ENCODE measurements around the gene HIVEP3.

Gene HIVEP3

GRCh38 chr1:41766546-41766945 is 152.2 kb downstream of the HIVEP3 start:
- H3K36me3 ChIP-seq (ENCODE audit: insufficient read depth, low read length), result no peaks in the 10 kb centered on the region; the same call in 1 of the 2 replicates
- no peak overlapping the region for H3K9ac ChIP-seq (ENCODE audit: low read length)
- no peaks in the 10 kb centered on the region for H3K9me2 ChIP-seq (ENCODE audit: low read depth, low read length)
- H2AFZ ChIP-seq (ENCODE audit: low read length), result no peak overlapping the region
- no peak overlapping the region for H3K4me3 ChIP-seq (ENCODE audit: low read depth, low read length, poor library complexity, severe bottlenecking)
- H3K27me3 ChIP-seq (ENCODE audit: insufficient read depth, low read length), result no peaks in the 10 kb centered on the region
- H3K9me3 ChIP-seq (ENCODE audit: low read length), result peaks cover 11% of the 10 kb centered on the region
- H3K4me2 ChIP-seq (ENCODE audit: low read length), result no peak overlapping the region
- H3K4me1 ChIP-seq (ENCODE audit: insufficient read depth, low read length, severe bottlenecking), result peaks cover 22% of the 10 kb centered on the region
- no peaks in the 10 kb centered on the region for H3K79me2 ChIP-seq (ENCODE audit: insufficient read depth, low read length)
- no peaks in the 10 kb centered on the region for H3F3A ChIP-seq (ENCODE audit: insufficient read depth, low read length)
- TF ChIP-seq CTCF (IDR thresholded peaks at IDR 0.05; ENCODE audit: low read length) (no peak), EZH2 (IDR thresholded peaks at IDR 0.05; ENCODE audit: borderline replicate concordance, low read length) (no peak)
- no peak overlapping the region for H3K27ac ChIP-seq (ENCODE audit: low read depth, low read length, poor library complexity, severe bottlenecking)
- no peaks in the 10 kb centered on the region for H4K20me1 ChIP-seq (ENCODE audit: insufficient read depth, low read length)

GRCh38 chr1:41766041-41766440 is 152.7 kb downstream of the HIVEP3 start:
- no peak overlapping the region for H3K4me3 ChIP-seq (ENCODE audit: low read depth, low read length, poor library complexity, severe bottlenecking)
- H3K4me1 ChIP-seq (ENCODE audit: insufficient read depth, low read length, severe bottlenecking), result peaks cover 22% of the 10 kb centered on the region
- no peaks in the 10 kb centered on the region for H3K9me2 ChIP-seq (ENCODE audit: low read depth, low read length)
- no peak for TF ChIP-seq EZH2 (IDR thresholded peaks at IDR 0.05; ENCODE audit: borderline replicate concordance, low read length)
- no peak for TF ChIP-seq CTCF (IDR thresholded peaks at IDR 0.05; ENCODE audit: low read length)
- H3K9me3 ChIP-seq (ENCODE audit: low read length), result peaks cover 16% of the 10 kb centered on the region
- H3K27ac ChIP-seq (ENCODE audit: low read depth, low read length, poor library complexity, severe bottlenecking), result no peak overlapping the region
- H3K27me3 ChIP-seq (ENCODE audit: insufficient read depth, low read length), result no peaks in the 10 kb centered on the region
- H3K79me2 ChIP-seq (ENCODE audit: insufficient read depth, low read length), result no peaks in the 10 kb centered on the region
- H3K9ac ChIP-seq (ENCODE audit: low read length), result no peak overlapping the region
- H3K4me2 ChIP-seq (ENCODE audit: low read length), result no peak overlapping the region
- no peaks in the 10 kb centered on the region for H3F3A ChIP-seq (ENCODE audit: insufficient read depth, low read length)
- no peaks in the 10 kb centered on the region for H4K20me1 ChIP-seq (ENCODE audit: insufficient read depth, low read length)
- no peak overlapping the region for H2AFZ ChIP-seq (ENCODE audit: low read length)
- no peaks in the 10 kb centered on the region; the same call in 1 of the 2 replicates for H3K36me3 ChIP-seq (ENCODE audit: insufficient read depth, low read length)

- H4K20me1 ChIP-seq (ENCODE audit: insufficient read depth, low read length), result no peaks in the 10 kb centered on the region
- no peaks in the 10 kb centered on the region for H3K79me2 ChIP-seq (ENCODE audit: insufficient read depth, low read length)
- H3K9me2 ChIP-seq (ENCODE audit: low read depth, low read length), result no peaks in the 10 kb centered on the region
- H2AFZ ChIP-seq (ENCODE audit: low read length), result no peak overlapping the region
- H3K4me1 ChIP-seq (ENCODE audit: insufficient read depth, low read length, severe bottlenecking), result peaks cover 22% of the 10 kb centered on the region
- no peak overlapping the region for H3K27ac ChIP-seq (ENCODE audit: low read depth, low read length, poor library complexity, severe bottlenecking)
- H3K4me2 ChIP-seq (ENCODE audit: low read length), result no peak overlapping the region
- H3F3A ChIP-seq (ENCODE audit: insufficient read depth, low read length), result no peaks in the 10 kb centered on the region
- no peaks in the 10 kb centered on the region for H3K27me3 ChIP-seq (ENCODE audit: insufficient read depth, low read length)
- TF ChIP-seq CTCF (IDR thresholded peaks at IDR 0.05; ENCODE audit: low read length), result no peak
- no peak for TF ChIP-seq EZH2 (IDR thresholded peaks at IDR 0.05; ENCODE audit: borderline replicate concordance, low read length)
- H3K9ac ChIP-seq (ENCODE audit: low read length), result no peak overlapping the region
- no peaks in the 10 kb centered on the region; the same call in 1 of the 2 replicates for H3K36me3 ChIP-seq (ENCODE audit: insufficient read depth, low read length)
- no peak overlapping the region for H3K4me3 ChIP-seq (ENCODE audit: low read depth, low read length, poor library complexity, severe bottlenecking)
- H3K9me3 ChIP-seq (ENCODE audit: low read length), result peaks cover 20% of the 10 kb centered on the region
Measured at GRCh38 chr1:41765152-41765551, 153.6 kb downstream of the HIVEP3 start.

Data from OCI-LY1 (cell line).